Retina (tissue), 1 donor: Measurements from ENCODE around the gene LGALS14.
"Not testable (repeated sequence)": the region's sequence is repeated elsewhere in the genome, so short reads cannot be mapped to it uniquely, and the experiment has no call there.

Experiments
- DNase-seq: peaks from one replicate; pipeline ENCODE4 v3.0.0-alpha.2; 2016

The LGALS14 gene

GRCh38 chr19:39696387-39696786 is 7.9 kb upstream of the LGALS14 start:
- DNase-seq, result no peak

DNA sequence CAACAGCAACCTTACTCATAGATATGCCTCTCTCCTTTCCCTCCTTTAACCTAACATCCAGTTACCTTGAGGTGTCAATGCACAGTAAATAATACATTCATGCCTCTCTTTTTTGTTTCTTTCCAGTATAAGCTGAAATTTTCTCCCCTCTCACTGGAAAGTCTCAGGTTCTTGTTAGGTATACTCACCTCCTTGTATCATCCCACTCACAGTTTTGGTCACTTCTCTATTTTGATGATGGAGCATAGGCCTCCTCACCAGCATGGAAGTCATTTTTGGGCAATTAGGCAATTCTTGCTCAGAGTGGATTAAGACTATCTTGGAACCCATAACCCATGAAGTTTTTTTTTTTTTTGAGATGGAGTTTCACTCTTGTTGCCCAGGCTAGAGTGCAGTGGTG is 5.7 kb upstream of the LGALS14 start:
- no peak for DNase-seq

DNA sequence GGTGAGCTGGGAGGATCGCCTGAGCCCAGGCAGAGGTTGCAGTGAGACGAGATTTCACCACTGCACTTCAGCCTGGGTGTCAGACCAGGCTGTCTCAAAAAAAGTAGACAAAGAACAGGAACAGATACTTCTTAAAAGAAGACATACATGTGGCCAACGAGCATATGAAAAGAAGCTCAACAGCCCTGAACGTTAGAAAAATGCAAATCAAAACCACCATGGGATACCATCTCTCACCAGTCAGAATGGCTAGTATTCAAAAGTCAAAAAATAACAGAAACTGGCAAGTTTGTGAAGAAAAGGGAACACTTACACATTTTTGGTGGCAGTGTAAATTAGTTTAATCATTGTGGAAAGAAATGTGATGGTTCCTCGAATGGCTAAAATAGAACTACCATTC is 3.0 kb upstream of the LGALS14 start:
- no peak for DNase-seq

- DNase-seq, result no peak
Measured at GRCh38 chr19:39705578-39706188, 1.4 kb downstream of the LGALS14 start.

DNA sequence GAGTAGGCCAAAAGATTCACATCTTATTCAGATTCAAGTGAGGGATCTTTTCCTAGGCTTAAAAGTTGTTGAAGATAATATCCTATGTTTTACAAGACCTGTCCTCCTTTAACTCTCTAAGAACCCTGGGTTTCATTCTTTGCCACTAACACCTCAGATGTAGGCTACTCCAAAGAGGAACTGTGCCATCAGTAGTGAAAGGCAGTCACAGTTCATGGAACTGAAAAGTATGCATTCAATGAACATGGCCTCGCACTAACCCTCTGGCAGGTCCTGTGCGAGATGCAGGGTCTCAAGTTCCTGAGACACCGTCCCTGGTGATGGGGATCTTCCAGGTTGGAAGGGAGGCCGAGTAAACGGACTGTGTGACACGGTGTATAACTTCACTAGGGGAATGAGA is 4.3 kb downstream of the LGALS14 start:
- DNase-seq, result no peak

DNA sequence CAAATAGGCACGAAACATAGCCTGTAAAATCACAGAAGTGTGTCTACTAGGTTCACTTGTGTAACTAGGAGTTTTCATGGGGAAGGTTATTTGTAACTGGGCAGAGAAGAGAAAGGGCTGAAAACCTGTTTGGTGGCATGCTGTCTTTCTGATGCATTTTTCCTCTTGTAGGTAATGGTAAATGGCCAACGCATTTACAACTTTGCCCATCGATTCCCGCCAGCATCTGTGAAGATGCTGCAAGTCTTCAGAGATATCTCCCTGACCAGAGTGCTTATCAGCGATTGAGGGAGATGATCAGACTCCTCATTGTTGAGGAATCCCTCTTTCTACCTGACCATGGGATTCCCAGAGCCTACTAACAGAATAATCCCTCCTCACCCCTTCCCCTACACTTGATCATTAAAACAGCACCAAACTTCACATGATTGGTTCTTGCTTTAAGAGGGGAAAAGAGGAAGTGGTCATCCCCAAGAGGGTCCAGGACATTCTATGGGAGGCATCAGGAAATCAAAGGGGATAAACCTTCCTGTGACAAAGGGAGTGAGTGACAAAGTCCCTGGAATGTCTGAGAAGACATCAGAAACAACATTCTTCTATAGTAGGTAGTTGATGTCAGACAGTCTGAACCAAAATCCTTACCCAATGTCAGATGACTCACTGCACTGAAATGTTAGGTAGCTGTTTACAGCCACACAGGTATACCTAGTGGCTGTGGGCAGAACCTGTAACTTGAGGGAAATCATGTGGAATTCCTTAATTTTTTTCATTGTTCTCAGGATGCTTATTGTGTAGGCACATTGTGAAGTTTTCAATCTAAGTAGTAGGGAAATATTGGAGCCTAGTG is 5.0 kb downstream of the LGALS14 start:
- DNase-seq, result no peak

DNA sequence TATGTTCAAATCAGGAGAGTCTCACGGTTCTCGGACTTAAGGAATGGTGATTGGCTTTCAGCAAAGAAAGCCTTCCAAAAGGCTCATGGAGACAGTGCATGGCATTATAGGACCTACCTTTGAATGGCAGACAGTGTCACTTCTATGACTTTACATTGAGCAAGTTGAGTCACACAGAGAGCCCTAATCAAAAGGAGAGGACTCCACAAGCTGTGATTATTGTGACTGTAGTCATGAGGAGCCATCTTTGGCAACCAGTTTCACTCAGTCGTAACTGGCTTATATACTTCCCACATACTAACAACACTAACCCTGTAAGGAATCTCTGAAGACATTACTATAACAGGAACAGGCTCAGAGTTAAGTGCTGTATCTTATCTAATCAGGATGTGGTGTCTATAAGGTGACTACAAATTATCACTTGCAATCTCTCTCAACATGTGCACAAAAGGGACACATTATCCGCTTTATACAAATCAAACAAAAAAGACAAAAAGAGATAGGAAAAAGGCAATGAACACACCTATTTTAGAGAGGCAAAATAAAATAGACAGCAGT is 6.1 kb downstream of the LGALS14 start:
- DNase-seq, result no peak

DNA sequence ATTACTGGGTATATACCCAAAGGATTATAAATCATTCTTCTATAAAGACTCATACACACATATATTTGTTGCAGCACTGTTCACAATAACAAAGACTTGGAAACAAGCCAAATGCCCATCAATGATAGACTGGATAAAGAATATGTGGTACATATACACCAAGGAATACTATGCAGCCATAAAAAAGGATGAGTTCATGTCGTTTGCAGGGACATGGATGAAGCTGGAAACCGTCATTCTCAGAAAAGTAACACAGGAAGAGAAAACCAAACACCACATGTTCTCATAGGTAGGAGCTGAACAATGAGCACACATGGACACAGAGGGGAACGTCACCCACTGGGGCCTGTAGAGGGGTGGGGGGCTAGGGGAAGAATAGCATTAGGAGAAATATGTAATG is 15.9 kb downstream of the LGALS14 start:
- not testable (repeated sequence) for DNase-seq

DNA sequence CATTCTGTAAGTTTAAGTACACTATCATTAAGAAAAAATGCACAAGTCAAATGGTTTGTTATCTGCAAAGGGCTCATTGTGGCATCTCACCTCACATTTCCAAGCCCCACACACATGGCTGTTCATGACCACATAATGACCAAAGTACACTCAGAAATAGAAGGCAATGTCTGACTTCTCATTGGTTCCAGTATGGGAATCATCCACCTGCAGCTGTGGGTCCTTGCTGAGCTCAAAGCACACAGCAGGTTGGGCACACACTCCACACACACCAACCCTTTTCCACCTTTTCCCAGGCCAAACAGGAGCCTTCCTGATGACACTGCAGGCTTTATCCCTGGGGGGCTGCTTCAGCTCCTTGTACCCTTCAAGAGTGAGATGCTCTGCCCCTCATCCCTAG is 21.7 kb downstream of the LGALS14 start:
- DNase-seq, result no peak

DNA sequence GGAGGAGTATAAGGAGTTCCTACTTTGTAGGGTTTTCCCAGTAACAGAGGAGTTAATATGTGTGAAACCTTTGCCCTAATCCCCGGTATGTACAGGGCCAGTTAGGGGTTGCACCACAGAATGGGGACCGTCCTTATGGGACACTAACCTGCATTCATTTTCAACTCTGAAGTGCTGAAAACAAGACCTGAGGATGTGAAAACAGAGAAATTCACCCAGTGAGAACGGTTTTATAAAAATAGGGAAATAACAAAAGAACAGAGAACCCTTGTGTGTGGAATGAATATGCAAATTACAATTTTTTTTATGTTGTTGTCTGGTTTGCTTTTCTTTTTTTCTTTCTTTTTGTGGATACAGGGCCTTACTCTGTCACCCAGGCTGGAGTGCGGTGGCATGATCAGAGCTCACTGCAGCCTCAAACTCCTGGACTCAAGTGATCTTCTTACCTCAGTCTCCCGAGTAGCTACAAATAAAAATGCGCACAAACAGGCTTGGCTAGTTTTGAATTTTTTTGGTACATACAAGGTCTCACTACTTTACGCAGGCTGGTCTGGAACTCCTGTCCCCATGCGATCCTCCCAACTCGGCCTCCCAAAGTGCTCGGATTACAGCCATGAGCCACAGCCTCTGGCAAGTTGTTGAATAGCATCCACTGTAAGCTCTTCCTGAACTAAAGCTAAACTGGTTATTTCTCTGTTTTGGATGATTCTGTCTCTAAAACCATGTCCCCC is 23.0 kb downstream of the LGALS14 start:
- no peak for DNase-seq

DNA sequence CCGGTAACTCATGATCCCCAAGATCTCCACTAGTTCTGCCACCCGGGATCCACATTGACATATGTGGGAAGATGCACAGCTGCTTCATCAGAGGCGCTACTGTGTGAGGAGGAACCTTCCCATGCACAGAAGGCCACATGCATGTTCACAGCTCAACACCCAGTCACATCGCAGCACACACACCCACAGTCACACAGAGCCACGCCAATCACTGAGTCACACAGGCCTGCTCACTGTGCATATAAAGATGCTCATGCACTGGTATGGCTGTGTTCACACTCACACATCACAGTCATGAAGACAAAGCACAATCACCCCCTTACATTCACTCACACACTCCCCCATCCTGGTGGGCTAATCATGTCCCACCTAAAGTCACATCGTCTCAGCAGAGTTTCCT is 23.8 kb downstream of the LGALS14 start:
- DNase-seq, result peak; percentile 9

- no peak for DNase-seq
Measured at GRCh38 chr19:39729594-39729993, 25.3 kb downstream of the LGALS14 start.

- no peak for DNase-seq
Measured at GRCh38 chr19:39731685-39732084, 27.4 kb downstream of the LGALS14 start.

DNA sequence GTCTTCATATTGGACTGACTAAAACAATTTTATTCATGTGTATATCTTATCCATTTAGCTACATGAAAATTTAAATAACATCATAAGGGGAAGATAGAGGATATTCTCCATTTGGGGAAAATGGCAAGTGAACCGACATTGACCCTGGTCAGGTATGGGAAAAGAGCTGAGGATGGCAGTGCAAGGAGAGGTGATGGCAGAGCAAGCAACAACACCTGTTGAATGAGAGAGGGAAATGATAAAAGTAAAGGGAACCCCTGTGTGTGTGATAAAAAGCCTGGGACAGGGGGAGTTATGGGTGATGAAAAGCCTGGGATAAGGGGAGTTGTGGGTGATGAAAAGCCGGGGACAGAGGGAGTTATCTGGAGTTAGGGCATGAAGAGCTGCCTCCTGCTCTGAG is 29.6 kb downstream of the LGALS14 start:
- no peak for DNase-seq

- DNase-seq, result no peak
Measured at GRCh38 chr19:39735688-39736087, 31.4 kb downstream of the LGALS14 start.

GRCh38 chr19:39736088-39736487 is 31.8 kb downstream of the LGALS14 start:
- DNase-seq, result no peak

DNA sequence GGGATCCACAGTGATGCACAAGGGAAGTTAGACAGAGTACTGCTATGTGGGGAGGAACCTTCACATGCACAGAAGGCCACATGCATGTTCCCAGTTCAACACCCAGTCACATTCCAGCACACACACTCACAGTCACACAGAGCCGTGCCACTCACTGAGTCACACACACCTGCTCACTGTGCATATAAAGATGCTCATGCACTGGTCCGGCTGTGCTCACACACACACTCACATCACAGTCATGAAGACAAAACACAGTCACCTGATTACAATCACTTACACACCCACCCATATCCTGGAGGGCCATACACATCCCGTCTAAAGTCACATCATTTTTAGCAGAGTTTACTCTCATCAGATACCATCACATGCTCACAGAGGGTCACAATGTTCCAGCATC is 33.1 kb downstream of the LGALS14 start:
- DNase-seq, result no peak

DNA sequence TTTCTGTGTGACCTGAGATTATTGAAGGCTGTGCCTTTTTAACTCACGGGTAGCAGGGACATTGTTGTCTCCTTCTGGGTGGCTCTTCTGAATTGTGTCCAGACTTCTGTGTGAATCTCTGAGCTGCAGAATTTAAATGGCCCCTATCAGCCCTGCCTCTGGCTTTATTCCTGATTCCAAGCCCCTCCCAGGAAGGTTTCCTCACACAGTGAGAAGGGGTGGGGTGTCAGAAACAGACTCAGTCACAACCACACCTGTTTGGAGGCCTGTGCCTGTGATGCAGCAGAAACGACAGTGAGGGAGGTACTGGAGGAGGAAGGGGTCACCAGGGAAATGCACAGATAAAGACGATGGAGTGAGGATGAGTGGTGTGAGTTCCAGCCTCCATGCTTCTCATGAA is 33.6 kb downstream of the LGALS14 start, which contains the start of gene CLC:
CLC (minus strand) TSS at position 139 of the 400 bp plus-strand sequence; CDS start at position 62, 77 bp downstream.
- no peak for DNase-seq

DNA sequence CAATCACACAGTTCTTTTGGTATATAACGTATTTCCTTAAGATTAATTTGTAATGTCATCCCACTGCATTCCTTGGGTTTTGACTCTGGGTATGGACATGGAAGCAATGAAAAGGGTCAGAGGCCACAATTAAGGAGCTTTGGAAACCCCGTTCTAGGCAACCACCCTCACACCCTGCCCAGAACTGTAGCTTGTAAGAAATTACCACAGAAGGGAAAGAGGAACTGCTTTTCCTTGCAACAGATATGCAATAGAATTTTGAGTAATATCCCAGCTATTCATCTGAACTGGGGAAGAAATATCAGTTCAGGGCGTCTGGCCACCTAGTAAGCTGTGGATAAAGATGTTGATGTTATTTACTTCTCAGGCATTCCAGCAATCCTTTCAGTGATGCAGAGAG is 34.5 kb downstream of the LGALS14 start:
- no peak for DNase-seq

GRCh38 chr19:39740395-39740794 is 36.1 kb downstream of the LGALS14 start:
- DNase-seq, result no peak

DNA sequence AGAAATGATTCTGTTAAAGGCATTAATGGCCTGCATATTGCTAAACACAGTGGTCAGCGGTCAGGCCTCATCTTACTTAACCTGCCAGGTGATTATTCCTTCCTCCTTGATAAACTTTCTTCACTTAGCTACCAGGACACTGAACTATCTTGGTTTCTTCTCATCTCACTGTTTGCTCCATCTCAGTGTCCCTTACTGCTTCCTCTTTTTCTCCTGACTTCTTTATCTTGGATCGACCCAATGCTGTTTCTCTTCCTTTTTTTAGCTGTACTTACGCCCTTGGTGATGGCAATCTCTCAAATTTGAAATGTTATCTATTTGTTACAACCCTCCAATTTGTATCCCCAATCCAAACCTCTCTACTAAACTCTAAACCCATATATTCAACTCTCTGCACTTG is 41.4 kb downstream of the LGALS14 start:
- DNase-seq, result no peak

- DNase-seq, result no peak
Measured at GRCh38 chr19:39746836-39747529, 42.7 kb downstream of the LGALS14 start.

DNA sequence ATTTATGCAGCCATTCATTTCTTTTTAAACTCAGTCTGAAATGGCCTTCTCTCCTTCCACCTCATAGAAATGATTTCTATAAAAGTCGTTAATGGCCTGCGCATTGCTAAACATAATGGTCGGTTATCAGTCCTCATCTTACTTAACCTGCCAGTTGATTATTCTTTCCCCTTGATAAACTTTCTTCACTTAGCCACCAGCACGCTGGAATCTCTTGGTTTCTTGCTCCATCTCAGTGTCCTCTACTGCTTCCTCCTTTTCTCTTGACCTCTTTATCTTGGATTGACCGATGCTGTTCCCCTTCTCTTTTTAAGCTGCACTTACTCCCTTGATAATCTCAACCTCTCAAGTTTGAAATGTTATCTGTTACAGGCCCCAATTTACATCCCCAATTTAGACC is 45.7 kb downstream of the LGALS14 start:
- no peak for DNase-seq
